Neuronal stem cell (in vitro differentiated cells): Measurements from ENCODE around the gene ZNF568.

Source experiments
- DNase-seq: peaks from one replicate; pipeline ENCODE4 v3.0.0-alpha.2; 2013; ENCODE audit warnings: low spot score
- H2AFZ ChIP-seq: one replicate; pipeline ENCODE4 v1.6.1; 2013; ENCODE audit warnings: mild to moderate bottlenecking, low read length, inconsistent platforms
- H2AK5ac ChIP-seq: 2 replicates; pipeline ENCODE4 v1.6.1; 2013; ENCODE audit warnings: low read depth, mild to moderate bottlenecking, inconsistent platforms, low read length, moderate library complexity, mixed read lengths
- H2BK120ac ChIP-seq: 2 replicates; pipeline ENCODE4 v1.6.1; 2013; ENCODE audit warnings: low read depth, mild to moderate bottlenecking, inconsistent platforms, low read length, moderate library complexity, mixed read lengths
- H2BK12ac ChIP-seq: one replicate; pipeline ENCODE4 v1.6.1; 2013; ENCODE audit warnings: low read length, inconsistent platforms
- H2BK15ac ChIP-seq: 2 replicates; pipeline ENCODE4 v1.6.1; 2013; ENCODE audit warnings: mild to moderate bottlenecking, low read length, inconsistent platforms, mixed read lengths
- H2BK5ac ChIP-seq: one replicate; pipeline ENCODE4 v1.6.1; 2013; ENCODE audit warnings: inconsistent platforms, mild to moderate bottlenecking, low read length, moderate library complexity
- H3K14ac ChIP-seq: one replicate; pipeline ENCODE4 v1.6.1; 2013; ENCODE audit warnings: low read length, inconsistent platforms
- H3K18ac ChIP-seq: 2 replicates; pipeline ENCODE4 v1.6.1; 2013; ENCODE audit warnings: low read length, inconsistent platforms
- H3K23ac ChIP-seq: 2 replicates; pipeline ENCODE4 v1.6.1; 2013; ENCODE audit warnings: low read depth, mild to moderate bottlenecking, mixed read lengths, low read length, inconsistent platforms; ENCODE audit not compliant: poor library complexity
- H3K27ac ChIP-seq: replicated peaks from 3 replicates; pipeline ENCODE4 v1.5.1; 2013; ENCODE audit warnings: low read length, inconsistent platforms
- H3K27me3 ChIP-seq, 3 experiments: 2 replicates each; pipeline ENCODE4 v1.6.1; 2013; ENCODE audit warnings: low read length in 3 of 3, mild to moderate bottlenecking in 2 of 3, inconsistent platforms in 1 of 3, low read depth in 1 of 3, mixed read lengths in 1 of 3, moderate library complexity in 1 of 3; ENCODE audit not compliant: control insufficient read depth in 3 of 3, insufficient read depth in 3 of 3
- H3K36me3 ChIP-seq, 2 donors: replicated peaks in 1 of 2; 2 replicates each; pipeline ENCODE4 v1.6.1; 2013; ENCODE audit warnings: low read length in 2 of 2; ENCODE audit not compliant: control insufficient read depth in 2 of 2, insufficient read depth in 2 of 2
- H3K4ac ChIP-seq: 2 replicates; pipeline ENCODE4 v1.6.1; 2013; ENCODE audit warnings: inconsistent platforms, mild to moderate bottlenecking, low read length, moderate library complexity
- H3K4me1 ChIP-seq, 2 donors: 1 replicate in 1 of 2; 2 replicates in 1 of 2; pipeline ENCODE4 v1.6.1; 2013; ENCODE audit warnings: low read length in 2 of 2, low read depth in 1 of 2; ENCODE audit not compliant: control insufficient read depth in 2 of 2, insufficient read depth in 1 of 2
- H3K4me2 ChIP-seq: one replicate; pipeline ENCODE4 v1.6.1; 2013; ENCODE audit warnings: mild to moderate bottlenecking, low read length, inconsistent platforms; ENCODE audit not compliant: insufficient read depth, poor library complexity, severe bottlenecking
- H3K4me3 ChIP-seq, 2 donors: 2 replicates each; pipeline ENCODE4 v1.5.1; 2013; ENCODE audit warnings: low read length in 2 of 2, mild to moderate bottlenecking in 2 of 2, inconsistent platforms in 1 of 2, moderate library complexity in 1 of 2
- H3K79me1 ChIP-seq: one replicate; pipeline ENCODE4 v1.6.1; 2013; ENCODE audit warnings: low read depth, mild to moderate bottlenecking, inconsistent platforms, low read length, moderate library complexity
- H3K9ac ChIP-seq: one replicate; pipeline ENCODE4 v1.6.1; 2013; ENCODE audit warnings: mild to moderate bottlenecking, low read depth, low read length, inconsistent platforms; ENCODE audit not compliant: poor library complexity
- H3K9me3 ChIP-seq, 2 donors: replicated peaks in 1 of 2; 2 replicates each; pipeline versions ENCODE3 to v1.6.1; 2013; ENCODE audit warnings: low read length in 2 of 2, mild to moderate bottlenecking in 2 of 2, inconsistent platforms in 1 of 2, low read depth in 1 of 2, mixed read lengths in 1 of 2, moderate library complexity in 1 of 2; ENCODE audit not compliant: control insufficient read depth in 2 of 2, insufficient read depth in 1 of 2
- H4K8ac ChIP-seq: one replicate; pipeline ENCODE4 v1.6.1; 2013; ENCODE audit warnings: low read depth, mild to moderate bottlenecking, inconsistent platforms, low read length, moderate library complexity
- H4K91ac ChIP-seq: one replicate; pipeline ENCODE4 v1.6.1; 2013; ENCODE audit warnings: low read length, low read depth, mild to moderate bottlenecking, inconsistent platforms; ENCODE audit not compliant: poor library complexity
- WGBS, 2 donors: extraction: QIAGEN DNeasy Blood & Tissue Kit; methylation state at CpG; one replicate each; pipeline ENCODE4 v1.1.7; 2013; ENCODE audit warnings: missing lambda C conversion rate in 2 of 2, mixed read lengths in 1 of 2; ENCODE audit not compliant: insufficient read length in 2 of 2, insufficient replicate concordance in 1 of 2; ENCODE audit errors: extremely low coverage in 2 of 2; 5-methylcytosine and 5-hydroxymethylcytosine counted together

ZNF568 gene

DNA sequence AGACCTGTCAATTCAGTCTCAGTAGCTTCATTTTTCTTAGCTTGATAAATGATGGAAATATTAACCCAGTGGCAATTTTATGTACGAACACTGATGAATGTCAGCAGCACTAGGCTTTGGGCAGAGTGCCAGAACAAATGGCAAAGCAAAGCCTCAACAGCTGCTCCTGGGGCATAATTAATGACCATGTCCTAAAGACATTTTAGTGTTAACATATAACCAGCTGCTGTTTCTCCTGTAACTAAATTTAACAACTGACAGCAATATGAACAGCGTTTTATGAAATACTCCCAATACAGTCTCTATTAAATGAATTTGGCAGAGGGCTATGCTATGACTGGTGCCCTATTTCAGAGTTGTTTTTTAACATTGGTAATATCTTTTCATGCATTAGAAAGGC, 47.1 kb downstream of the ZNF568 start:
- no peak overlapping the region for H3K18ac ChIP-seq
- H3K23ac ChIP-seq, result no peak overlapping the region
- H3K9ac ChIP-seq, result no peak overlapping the region
- no peak overlapping the region for H2BK5ac ChIP-seq
- peaks cover 6 to 11% of the 10 kb centered on the region in 2 donors for H3K9me3 ChIP-seq
- no peak overlapping the region for H4K91ac ChIP-seq
- H3K4ac ChIP-seq, result no peak overlapping the region
- DNase-seq, result no peak
- no peaks in the 10 kb centered on the region for H3K4me1 ChIP-seq
- no peak overlapping the region for H3K27ac ChIP-seq
- H2BK120ac ChIP-seq, result no peak overlapping the region
- H3K4me3 ChIP-seq, result no peak overlapping the region
- H3K27me3 ChIP-seq, result no peaks in the 10 kb centered on the region
- no peaks in the 10 kb centered on the region for H3K36me3 ChIP-seq
- H2AFZ ChIP-seq, result no peak overlapping the region
- no peak overlapping the region for H2BK15ac ChIP-seq
- no peak overlapping the region for H3K4me2 ChIP-seq
- no peaks in the 10 kb centered on the region for H3K79me1 ChIP-seq
- H2BK12ac ChIP-seq, result no peak overlapping the region
- no peak overlapping the region for H2AK5ac ChIP-seq
- WGBS, 2 donors, result no CpG with 5 or more reads among the region's 2 CpGs
- H3K14ac ChIP-seq, result no peak overlapping the region
- H4K8ac ChIP-seq, result no peak overlapping the region

DNA sequence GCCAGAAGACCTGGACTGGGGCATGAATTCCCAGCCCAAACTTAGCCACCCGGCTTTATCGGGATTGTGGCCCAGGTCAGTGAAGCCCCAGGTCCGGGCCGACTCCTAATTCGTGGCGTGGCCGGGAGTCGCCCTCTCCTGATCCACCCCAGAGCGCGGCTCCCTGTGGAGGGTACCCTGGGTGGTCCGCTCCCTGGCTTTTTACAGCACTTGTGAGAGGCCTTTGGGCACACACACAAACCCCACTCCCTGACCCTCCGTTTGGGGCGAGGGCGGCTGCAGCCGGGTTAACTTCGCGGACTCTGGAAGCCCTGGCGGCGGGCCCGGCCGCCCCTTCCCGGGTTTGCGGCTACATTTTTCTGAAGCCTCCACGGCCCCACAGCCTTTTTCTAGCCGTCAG, 56.4 kb downstream of the ZNF568 start:
- H2BK12ac ChIP-seq, result no peak overlapping the region
- no peak overlapping the region for H2BK5ac ChIP-seq
- H4K8ac ChIP-seq, result no peak overlapping the region
- H2BK15ac ChIP-seq, result no peak overlapping the region
- no peak for DNase-seq
- H3K18ac ChIP-seq, result peak overlapping the region; percentile 64
- H3K14ac ChIP-seq, result no peak overlapping the region
- H3K4me1 ChIP-seq, result no peaks in the 10 kb centered on the region
- no peak overlapping the region for H4K91ac ChIP-seq
- peak overlapping the region; percentile 47 for H2AK5ac ChIP-seq
- H3K4me3 ChIP-seq, result peak overlapping the region in 1 of 2 donors; percentile 82
- peaks cover 2% of the 10 kb centered on the region for H3K79me1 ChIP-seq
- H3K27me3 ChIP-seq, result no peaks in the 10 kb centered on the region
- no peak overlapping the region for H2AFZ ChIP-seq
- H3K27ac ChIP-seq, result no peak overlapping the region
- no peak overlapping the region for H3K4ac ChIP-seq
- WGBS, 2 donors, result no CpG with 5 or more reads among the region's 25 CpGs
- peak overlapping the region; percentile 12 for H3K9ac ChIP-seq
- H2BK120ac ChIP-seq, result no peak overlapping the region
- peak overlapping the region; percentile 73 for H3K23ac ChIP-seq
- H3K36me3 ChIP-seq, result no peaks in the 10 kb centered on the region
- H3K9me3 ChIP-seq, result peaks cover 0 to 5% of the 10 kb centered on the region in 2 donors
- peak overlapping the region; percentile 57 for H3K4me2 ChIP-seq

- Histone ChIP-seq H2AFZ (no peak overlapping the region), H3K27me3 (no peaks in the 10 kb centered on the region), H2BK120ac (no peak overlapping the region), H4K91ac (no peak overlapping the region), H3K9me3 (peaks cover 0 to 8% of the 10 kb centered on the region in 2 donors), H3K27ac (peak overlapping the region; percentile 58), H3K79me1 (peaks cover 2% of the 10 kb centered on the region), H3K4ac (no peak overlapping the region), H3K23ac (peak overlapping the region; percentile 73), H3K14ac (peak overlapping the region; percentile 96), H3K4me3 (peak overlapping the region in 1 of 2 donors; percentile 82), H3K36me3 (no peaks in the 10 kb centered on the region), H4K8ac (no peak overlapping the region), H2BK12ac (peak overlapping the region; percentile 58), H3K18ac (peak overlapping the region; percentile 95), H2BK5ac (no peak overlapping the region), H2BK15ac (no peak overlapping the region), H3K4me2 (peak overlapping the region; percentile 57), H2AK5ac (no peak overlapping the region), H3K9ac (peak overlapping the region; percentile 84), H3K4me1 (no peaks in the 10 kb centered on the region)
- WGBS, 2 donors, result no CpG with 5 or more reads among the region's 56 CpGs
- peak; percentile 55 for DNase-seq
Measured at GRCh38 chr19:36973021-36973843, 57.1 kb downstream of the ZNF568 start.

DNA sequence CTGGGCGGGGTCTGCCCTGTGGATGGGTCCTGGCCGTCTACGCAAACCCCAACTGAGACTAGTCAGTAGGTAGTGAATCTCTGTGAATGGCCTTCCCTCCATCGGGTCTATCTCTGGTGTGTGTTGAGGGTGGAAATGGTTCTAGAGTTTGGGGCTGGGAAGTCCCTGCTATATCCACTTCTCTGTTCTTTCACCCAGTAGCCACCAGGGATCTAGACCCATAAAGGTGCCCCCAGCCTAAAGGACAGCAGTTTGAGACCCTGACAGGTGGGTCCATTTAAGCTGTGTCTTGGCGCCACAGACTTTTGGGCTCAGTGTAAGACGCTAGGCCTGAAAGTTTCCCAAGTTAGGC, 57.7 kb downstream of the ZNF568 start:
- Histone ChIP-seq H3K4me3 (peak overlapping the region in 1 of 2 donors; percentile 82), H2AK5ac (no peak overlapping the region)

More for the DNA sequence above, 57.7 kb downstream of the ZNF568 start:
- WGBS, 2 donors, result no CpG with 5 or more reads among the region's 6 CpGs
- H2BK15ac ChIP-seq, result no peak overlapping the region
- H3K27me3 ChIP-seq, result no peaks in the 10 kb centered on the region
- H3K9me3 ChIP-seq, result peaks cover 0 to 8% of the 10 kb centered on the region in 2 donors
- H3K36me3 ChIP-seq, result no peaks in the 10 kb centered on the region
- H3K9ac ChIP-seq, result peak overlapping the region; percentile 84
- H2BK12ac ChIP-seq, result no peak overlapping the region
- H3K4me2 ChIP-seq, result peak overlapping the region; percentile 57
- no peak overlapping the region for H2BK5ac ChIP-seq
- peak overlapping the region; percentile 95 for H3K18ac ChIP-seq
- H4K91ac ChIP-seq, result no peak overlapping the region
- H4K8ac ChIP-seq, result no peak overlapping the region
- no peak overlapping the region for H3K23ac ChIP-seq
- DNase-seq, result no peak
- H3K27ac ChIP-seq, result no peak overlapping the region
- H3K4ac ChIP-seq, result no peak overlapping the region
- no peaks in the 10 kb centered on the region for H3K4me1 ChIP-seq
- H2AFZ ChIP-seq, result no peak overlapping the region
- peaks cover 2% of the 10 kb centered on the region for H3K79me1 ChIP-seq
- no peak overlapping the region for H2BK120ac ChIP-seq
- H3K14ac ChIP-seq, result peak overlapping the region; percentile 96
